Tibial nerve (tissue), 3 donors: Measurements from ENCODE around the gene SLC38A11.

ENCODE experiments used
- POLR2A ChIP-seq, 2 donors: fragments of 450-650 bp; IDR thresholded peaks; one replicate each; pipeline ENCODE4 v1.6.1; 2017; ENCODE audit warnings: antibody characterized with exemption in 2 of 2, mild to moderate bottlenecking in 2 of 2, moderate library complexity in 2 of 2
- TF ChIP-seq, protein P1 (sequence below), 5 experiments: fragments of 200-600 bp in 3 of 5; fragments of 450-650 bp in 2 of 5; sonication (generic) in 3 of 5; IDR thresholded peaks; one replicate each; pipeline ENCODE4 v1.5.1; 2016 to 2019; ENCODE audit warnings: antibody characterized with exemption in 5 of 5, mild to moderate bottlenecking in 3 of 5, moderate library complexity in 2 of 5

DNA sequence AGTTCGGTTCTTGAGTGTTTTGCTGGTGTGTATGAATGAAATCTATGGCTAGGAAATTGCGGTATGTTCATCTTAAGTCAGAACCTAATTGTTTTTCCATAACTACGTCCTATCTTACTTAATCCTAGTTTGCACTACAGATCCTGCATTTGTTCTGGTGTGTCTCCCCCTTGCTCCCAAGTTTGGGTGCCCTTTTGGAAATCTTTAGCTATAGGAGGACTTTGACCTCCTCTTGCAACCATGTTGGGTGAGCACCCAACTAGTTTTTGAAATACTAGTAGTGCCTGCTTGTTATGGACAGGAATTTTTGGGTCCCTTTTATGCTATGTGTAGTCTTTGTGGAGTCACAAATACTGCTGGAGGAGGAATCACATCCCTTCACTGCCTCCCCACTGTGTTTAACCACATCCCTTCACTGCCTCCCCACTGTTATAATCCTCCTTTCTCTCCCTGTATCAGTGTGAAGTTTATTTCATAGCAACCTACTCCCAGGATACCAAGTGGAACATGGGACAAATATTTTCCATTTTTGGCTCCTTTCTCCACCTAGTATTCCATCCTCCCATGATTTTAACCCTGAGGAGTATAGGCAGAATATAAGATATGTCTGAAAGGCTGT, 87.4 kb downstream of the SLC38A11 start:
- TF ChIP-seq, protein P1, sequence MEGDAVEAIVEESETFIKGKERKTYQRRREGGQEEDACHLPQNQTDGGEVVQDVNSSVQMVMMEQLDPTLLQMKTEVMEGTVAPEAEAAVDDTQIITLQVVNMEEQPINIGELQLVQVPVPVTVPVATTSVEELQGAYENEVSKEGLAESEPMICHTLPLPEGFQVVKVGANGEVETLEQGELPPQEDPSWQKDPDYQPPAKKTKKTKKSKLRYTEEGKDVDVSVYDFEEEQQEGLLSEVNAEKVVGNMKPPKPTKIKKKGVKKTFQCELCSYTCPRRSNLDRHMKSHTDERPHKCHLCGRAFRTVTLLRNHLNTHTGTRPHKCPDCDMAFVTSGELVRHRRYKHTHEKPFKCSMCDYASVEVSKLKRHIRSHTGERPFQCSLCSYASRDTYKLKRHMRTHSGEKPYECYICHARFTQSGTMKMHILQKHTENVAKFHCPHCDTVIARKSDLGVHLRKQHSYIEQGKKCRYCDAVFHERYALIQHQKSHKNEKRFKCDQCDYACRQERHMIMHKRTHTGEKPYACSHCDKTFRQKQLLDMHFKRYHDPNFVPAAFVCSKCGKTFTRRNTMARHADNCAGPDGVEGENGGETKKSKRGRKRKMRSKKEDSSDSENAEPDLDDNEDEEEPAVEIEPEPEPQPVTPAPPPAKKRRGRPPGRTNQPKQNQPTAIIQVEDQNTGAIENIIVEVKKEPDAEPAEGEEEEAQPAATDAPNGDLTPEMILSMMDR (IDR thresholded peaks at IDR 0.05) = no peak
- no peak for TF ChIP-seq POLR2A (IDR thresholded peaks at IDR 0.05)
